SK-N-SH treated with all-trans-retinoic acid at 6 μM for 48 hours (cell line): ENCODE results near the gene SLC2A5.

Experiments
- ARNTL ChIP-seq: fragments of 450-650 bp; formaldehyde crosslinking; IDR thresholded peaks from 2 replicates; pipeline ENCODE4 v1.5.0; 2020; ENCODE audit warnings: low read depth, mild to moderate bottlenecking, moderate library complexity, borderline replicate concordance
- BACH2 ChIP-seq: fragments of 250-450 bp; sonication (Bioruptor Pico); IDR thresholded peaks from 2 replicates; pipeline ENCODE4 v1.9.0; 2021; ENCODE audit warnings: mild to moderate bottlenecking, borderline replicate concordance
- CSDC2 ChIP-seq: fragments of 250-450 bp; sonication (Bioruptor Pico); IDR thresholded peaks from 2 replicates; pipeline ENCODE4 v1.5.0; 2020; ENCODE audit warnings: mild to moderate bottlenecking, moderate library complexity
- ISL1 ChIP-seq: fragments of 250-450 bp; sonication (Bioruptor Pico); IDR thresholded peaks from 2 replicates; pipeline ENCODE4 v2.1.2; 2022; ENCODE audit warnings: mild to moderate bottlenecking, moderate library complexity
- PPARA ChIP-seq: fragments of 250-450 bp; sonication (Bioruptor Pico); IDR thresholded peaks from 2 replicates; pipeline ENCODE4 v1.5.0; 2020; ENCODE audit warnings: mild to moderate bottlenecking, borderline replicate concordance
- SNAI2 ChIP-seq: fragments of 250-450 bp; sonication (Bioruptor Pico); IDR thresholded peaks from 2 replicates; pipeline ENCODE4 v1.5.0; 2020; ENCODE audit warnings: mild to moderate bottlenecking, moderate library complexity
- ZC3H10 ChIP-seq: fragments of 250-450 bp; sonication (Bioruptor Pico); IDR thresholded peaks from 2 replicates; pipeline ENCODE4 v1.5.1; 2021; ENCODE audit warnings: mild to moderate bottlenecking, moderate library complexity
- ZFP3 ChIP-seq: fragments of 250-450 bp; sonication (Bioruptor Pico); IDR thresholded peaks from 2 replicates; pipeline ENCODE4 v1.5.0; 2020; ENCODE audit warnings: mild to moderate bottlenecking, moderate library complexity
- ZNF8 ChIP-seq: fragments of 450-650 bp; formaldehyde crosslinking; IDR thresholded peaks from 2 replicates; pipeline ENCODE4 v1.5.0; 2020; ENCODE audit warnings: mild to moderate bottlenecking, moderate library complexity
- TF ChIP-seq, protein P1 (sequence below): fragments of 250-450 bp; sonication (Bioruptor Pico); IDR thresholded peaks from 2 replicates; pipeline ENCODE4 v1.8.0; 2020; ENCODE audit warnings: mild to moderate bottlenecking, moderate library complexity, borderline replicate concordance
- TF ChIP-seq, protein P2 (sequence below): fragments of 250-450 bp; sonication (Bioruptor Pico); IDR thresholded peaks from 2 replicates; pipeline ENCODE4 v1.5.1; 2020; ENCODE audit warnings: low read depth, mild to moderate bottlenecking, moderate library complexity
- TF ChIP-seq, protein P3 (sequence below): fragments of 250-450 bp; sonication (Bioruptor Pico); IDR thresholded peaks from 2 replicates; pipeline ENCODE4 v1.8.0; 2021; ENCODE audit warnings: low read depth, mild to moderate bottlenecking, moderate library complexity, borderline replicate concordance

DNA sequence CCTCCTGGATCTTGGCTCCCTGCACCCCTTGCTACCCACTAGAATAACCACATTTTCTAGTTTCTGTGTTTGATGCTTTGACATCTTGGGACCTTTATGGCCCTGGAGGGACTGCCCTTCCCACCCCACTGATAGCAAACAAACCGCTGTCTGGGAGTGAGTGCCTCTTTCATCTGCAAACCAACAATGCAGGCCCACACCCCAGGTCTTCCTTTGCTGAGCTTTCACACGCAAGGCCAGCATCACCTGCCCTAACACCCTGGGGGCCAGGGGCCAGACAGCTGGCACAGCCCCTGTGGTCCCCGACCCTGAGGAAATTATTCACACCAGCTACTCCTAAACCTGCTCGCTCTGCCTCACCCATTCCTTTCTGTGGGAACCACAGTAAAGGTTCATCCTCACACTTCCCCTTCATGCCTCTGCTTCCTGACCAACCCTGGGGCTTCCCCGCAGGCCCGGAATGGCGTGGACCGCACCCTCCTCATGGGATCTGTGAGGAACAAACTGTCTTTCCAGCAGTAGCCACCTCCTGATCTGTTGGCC, 58.6 kb downstream of the SLC2A5 start:
- TF ChIP-seq, protein P1, sequence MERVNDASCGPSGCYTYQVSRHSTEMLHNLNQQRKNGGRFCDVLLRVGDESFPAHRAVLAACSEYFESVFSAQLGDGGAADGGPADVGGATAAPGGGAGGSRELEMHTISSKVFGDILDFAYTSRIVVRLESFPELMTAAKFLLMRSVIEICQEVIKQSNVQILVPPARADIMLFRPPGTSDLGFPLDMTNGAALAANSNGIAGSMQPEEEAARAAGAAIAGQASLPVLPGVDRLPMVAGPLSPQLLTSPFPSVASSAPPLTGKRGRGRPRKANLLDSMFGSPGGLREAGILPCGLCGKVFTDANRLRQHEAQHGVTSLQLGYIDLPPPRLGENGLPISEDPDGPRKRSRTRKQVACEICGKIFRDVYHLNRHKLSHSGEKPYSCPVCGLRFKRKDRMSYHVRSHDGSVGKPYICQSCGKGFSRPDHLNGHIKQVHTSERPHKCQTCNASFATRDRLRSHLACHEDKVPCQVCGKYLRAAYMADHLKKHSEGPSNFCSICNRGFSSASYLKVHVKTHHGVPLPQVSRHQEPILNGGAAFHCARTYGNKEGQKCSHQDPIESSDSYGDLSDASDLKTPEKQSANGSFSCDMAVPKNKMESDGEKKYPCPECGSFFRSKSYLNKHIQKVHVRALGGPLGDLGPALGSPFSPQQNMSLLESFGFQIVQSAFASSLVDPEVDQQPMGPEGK: no peak
- TF ChIP-seq PPARA (CRISPR knock-in tag) (no peak), ZNF8 (CRISPR knock-in tag) (no peak), ARNTL (CRISPR knock-in tag) (no peak), SNAI2 (CRISPR knock-in tag) (no peak), ZFP3 (CRISPR knock-in tag) (no peak), BACH2 (CRISPR knock-in tag) (no peak), CSDC2 (CRISPR knock-in tag) (no peak), ZC3H10 (no peak), ISL1 (no peak)
- TF ChIP-seq, protein P2, sequence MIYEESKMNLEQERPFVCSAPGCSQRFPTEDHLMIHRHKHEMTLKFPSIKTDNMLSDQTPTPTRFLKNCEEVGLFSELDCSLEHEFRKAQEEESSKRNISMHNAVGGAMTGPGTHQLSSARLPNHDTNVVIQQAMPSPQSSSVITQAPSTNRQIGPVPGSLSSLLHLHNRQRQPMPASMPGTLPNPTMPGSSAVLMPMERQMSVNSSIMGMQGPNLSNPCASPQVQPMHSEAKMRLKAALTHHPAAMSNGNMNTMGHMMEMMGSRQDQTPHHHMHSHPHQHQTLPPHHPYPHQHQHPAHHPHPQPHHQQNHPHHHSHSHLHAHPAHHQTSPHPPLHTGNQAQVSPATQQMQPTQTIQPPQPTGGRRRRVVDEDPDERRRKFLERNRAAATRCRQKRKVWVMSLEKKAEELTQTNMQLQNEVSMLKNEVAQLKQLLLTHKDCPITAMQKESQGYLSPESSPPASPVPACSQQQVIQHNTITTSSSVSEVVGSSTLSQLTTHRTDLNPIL (CRISPR knock-in tag): no peak
- TF ChIP-seq, protein P3, sequence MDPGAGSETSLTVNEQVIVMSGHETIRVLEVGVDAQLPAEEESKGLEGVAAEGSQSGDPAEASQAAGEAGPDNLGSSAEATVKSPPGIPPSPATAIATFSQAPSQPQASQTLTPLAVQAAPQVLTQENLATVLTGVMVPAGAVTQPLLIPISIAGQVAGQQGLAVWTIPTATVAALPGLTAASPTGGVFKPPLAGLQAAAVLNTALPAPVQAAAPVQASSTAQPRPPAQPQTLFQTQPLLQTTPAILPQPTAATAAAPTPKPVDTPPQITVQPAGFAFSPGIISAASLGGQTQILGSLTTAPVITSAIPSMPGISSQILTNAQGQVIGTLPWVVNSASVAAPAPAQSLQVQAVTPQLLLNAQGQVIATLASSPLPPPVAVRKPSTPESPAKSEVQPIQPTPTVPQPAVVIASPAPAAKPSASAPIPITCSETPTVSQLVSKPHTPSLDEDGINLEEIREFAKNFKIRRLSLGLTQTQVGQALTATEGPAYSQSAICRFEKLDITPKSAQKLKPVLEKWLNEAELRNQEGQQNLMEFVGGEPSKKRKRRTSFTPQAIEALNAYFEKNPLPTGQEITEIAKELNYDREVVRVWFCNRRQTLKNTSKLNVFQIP: no peak
